Activated CD8-positive, alpha-beta memory T cell treated with anti-CD3 and anti-CD28 coated beads for 24 hours (primary cell): ENCODE data around the gene OPN1SW.
A peak's percentile ranks its signal among the peaks of the same experiment; 100 is the strongest.

ENCODE experiments used
- DNase-seq: peaks from one replicate; pipeline ENCODE4 v3.0.0-alpha.2; 2020

OPN1SW gene, protein sequence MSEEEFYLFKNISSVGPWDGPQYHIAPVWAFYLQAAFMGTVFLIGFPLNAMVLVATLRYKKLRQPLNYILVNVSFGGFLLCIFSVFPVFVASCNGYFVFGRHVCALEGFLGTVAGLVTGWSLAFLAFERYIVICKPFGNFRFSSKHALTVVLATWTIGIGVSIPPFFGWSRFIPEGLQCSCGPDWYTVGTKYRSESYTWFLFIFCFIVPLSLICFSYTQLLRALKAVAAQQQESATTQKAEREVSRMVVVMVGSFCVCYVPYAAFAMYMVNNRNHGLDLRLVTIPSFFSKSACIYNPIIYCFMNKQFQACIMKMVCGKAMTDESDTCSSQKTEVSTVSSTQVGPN

DNA sequence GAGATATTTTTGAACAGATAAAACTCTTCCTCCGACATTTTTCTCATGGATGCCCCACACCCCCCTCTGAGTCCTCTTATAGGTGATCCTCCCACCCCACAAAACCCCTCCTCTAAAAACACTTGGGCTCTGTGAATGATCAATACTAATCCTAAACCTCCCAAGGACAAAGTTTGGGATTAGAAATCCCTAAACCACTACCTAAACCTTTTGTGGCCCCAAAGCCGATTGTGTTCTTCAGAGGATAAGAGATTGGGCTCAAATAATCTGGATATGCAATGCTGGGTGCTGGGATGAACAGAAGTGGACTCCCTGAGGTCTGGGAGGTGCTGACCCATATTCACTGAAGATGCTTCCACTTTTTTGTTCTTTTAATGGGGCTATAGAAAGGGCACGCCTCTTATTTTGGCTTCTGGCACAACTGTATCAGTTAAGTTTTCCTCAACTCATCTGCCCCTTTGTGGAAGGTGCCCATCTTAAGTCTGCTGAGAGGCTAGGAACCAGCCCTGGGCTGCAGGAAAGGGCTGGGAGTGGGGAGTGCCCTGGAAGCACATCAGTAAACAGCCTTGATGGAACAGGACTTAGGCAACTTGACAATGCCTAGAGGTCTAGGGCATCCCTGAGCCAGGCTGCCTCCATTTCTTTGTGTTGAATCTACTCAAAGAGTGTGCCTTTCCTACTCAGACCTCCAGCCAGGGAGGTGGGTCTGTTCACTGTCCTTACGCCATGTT, at the start of gene OPN1SW:
TSS of gene OPN1SW (minus strand) at position 51 of the 731 bp plus-strand sequence. CDS start at position 38, 13 bp downstream.
- DNase-seq, result no peak

DNA sequence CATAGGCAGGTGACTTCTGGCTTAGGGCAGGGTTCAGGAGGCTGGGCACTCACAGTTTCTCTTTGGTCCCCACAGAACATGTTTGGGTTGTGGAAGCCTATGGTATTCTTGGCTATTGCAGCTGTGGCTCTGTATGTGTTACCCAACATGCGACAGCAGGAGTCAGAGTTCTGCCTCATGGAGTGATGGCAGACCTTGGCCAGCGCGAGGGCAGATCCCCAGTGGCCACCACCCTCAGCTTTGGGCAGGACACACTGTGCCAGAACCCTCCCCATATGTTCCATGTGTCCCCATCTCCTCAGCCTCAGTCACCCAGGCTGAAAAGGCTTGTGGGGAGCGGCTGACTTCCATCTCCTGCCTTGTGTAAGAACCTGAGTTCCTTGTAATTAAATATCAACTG, 46.1 kb upstream of the OPN1SW start:
- no peak for DNase-seq

DNA sequence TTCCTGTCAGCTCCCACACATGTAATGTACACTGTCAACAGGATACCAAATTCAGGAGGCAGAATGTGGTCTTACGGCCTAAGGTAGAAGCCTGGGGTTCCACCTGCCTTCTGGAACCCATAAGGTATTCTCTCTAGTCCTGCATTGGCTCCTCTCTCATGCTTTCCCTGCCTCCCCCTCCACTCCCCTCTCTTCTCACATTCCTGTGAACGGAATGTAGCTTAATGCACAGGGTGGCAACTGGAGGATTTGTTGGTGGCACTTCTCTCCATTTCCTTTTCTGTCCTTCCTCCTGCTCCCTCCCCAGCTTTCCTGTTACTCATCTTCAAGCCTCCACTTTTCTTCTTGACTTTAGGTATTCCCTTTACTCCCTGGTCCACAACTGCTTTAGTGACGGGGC, 43.1 kb upstream of the OPN1SW start:
- no peak for DNase-seq

DNA sequence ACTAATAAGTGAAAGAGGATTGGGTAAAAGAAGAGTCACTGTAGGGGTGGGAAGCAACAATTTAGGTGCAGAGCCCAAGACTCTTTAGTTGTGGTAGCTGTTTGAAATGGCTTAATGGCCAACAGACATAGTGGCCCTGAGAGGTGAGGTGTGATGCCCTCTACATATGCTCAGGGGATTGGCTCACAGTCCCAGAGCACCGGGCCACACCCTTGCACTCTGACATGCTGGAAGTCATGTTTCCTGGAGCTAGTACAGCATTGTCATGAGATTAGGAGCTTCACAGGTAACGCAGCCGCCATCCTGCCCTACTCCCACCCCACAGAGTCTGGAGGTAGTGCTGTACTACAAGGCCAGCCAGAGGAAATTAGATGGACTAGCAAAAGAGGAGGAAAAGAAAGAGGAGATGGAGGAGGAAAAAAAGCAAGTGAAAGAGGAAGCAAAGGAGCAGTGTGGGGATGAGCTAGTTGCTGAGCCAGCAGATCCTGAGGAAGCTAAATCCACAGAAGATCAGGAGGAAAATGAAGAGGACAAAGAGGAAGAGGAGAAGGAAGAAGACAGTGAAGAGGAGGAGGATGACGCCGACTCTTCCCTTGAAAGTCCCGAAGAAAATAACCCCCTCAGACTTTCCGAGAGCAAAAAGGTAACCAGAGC, 39.8 kb upstream of the OPN1SW start:
- no peak for DNase-seq

DNA sequence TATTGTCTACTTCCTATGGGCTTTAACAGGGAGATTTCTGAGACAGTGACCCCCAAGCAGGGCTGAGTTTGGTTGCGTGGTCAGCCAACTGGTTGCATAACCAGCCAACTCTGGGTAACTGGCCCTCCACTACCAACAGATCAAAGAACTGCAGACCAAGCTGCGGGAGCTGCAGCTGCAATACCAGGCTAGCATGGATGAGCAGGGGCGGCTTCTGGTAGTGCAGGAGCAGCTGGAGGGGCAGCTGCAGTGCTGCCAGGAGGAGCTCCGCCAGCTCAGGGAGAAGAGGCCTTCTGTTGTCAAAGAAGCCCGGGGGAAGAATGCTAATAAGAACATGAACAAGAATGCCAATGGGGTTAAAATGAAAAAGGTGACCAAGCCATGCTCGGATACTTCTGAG, 38.9 kb upstream of the OPN1SW start:
- DNase-seq, result no peak

DNA sequence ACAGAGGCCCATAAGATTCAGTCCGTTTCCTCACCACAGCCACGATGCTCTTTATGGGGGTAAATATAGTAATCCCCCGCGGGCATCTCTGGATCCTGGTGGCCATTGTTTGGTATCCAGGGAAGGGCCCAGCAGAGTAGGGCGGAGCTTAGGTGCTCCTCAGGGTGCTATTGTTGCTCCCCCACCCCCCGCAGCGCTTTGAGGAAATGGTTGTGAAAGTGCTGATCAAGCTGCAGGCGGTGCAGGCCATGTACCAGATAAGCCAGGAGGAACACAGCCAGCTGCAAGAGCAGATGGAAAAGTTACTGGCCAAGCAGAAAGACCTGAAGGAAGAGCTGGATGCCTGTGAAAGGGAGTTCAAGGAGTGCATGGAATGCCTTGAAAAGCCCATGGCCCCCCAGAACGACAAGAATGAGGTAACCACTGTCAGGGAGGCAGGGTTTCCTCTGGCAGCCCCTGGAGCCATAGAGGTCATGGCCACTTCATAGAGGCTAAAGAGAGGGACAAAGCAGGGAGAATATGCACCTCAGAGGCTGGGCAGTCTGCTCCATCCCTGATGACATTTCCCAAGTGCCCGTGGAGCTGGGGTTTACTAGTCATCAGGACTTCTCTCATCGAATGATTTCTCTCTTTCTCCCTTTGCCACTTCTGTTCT, 37.0 kb upstream of the OPN1SW start:
- DNase-seq, result no peak

DNA sequence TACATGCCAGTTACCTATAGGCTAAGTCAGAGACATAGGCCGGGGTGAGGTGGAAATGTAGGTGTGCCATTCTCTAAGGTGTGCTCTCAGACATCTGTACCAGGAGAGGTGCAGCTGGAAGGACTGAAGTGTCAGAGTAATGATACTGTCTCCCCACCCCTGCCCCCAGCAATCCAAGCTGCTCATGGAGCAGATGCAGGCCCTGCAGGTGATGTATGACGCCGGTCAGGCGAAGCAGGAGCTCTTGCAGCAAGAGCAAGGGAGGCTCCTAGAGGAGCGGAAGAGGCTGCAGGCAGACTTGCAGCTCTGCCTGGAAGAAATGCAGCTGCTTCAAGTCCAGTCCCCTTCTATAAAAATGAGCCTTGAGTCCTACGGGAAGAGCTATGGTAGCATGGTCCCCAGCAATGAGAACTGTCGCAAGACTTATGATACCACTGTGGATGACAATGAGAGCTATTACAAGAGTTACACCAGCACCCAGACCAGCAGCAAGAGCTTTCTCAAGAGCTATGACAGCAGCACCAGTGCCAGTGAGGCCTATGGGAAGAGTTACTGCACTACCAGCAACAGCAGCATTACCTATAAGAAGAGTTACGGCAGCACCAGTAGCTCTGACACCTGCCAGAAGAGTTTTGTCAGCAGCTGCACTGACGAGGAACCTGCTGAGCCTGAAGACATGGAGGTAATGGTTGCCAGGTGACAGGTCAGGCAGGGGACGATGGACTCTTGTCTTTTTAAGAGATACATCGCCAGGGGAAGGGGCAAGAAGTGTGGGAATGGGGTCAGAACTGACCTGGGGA, 36.2 kb upstream of the OPN1SW start:
- no peak for DNase-seq

DNA sequence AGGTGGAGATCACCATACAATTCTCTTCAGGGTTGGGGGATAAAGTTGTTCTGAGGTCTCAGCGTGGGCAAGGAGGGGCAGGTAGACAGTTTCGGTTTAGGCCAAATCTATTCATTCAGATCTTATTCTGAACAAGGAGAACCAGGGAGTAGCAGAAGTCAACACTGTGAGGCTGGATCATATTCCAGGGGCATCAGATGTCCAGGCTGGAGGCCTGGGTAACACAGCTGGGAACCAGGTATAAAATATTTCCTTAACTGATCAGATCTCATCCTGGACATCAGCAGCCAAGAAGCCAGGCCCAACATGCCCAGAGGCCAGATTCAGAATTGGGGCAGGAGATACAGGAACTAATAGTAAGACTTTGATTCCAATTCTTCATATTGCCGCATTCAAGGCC, 35.4 kb upstream of the OPN1SW start:
- no peak for DNase-seq

DNA sequence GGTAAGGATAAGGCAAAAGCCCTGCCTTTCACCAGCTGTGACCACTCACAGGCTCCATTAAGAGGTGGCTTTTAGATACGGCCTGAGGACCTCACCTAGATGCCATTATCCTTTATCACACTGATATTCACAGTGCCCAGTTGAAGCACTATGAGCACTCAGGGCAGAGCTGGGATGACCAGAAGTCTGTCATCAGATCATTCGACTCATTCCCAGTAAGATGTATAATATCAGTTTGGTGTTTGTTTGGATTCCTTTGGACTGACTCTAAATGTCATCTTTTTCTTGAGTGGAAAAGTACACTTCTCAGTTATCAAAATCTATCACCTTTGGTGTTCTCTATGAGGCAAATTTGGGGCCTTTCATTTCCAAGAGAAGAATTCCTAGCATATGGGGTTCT, 34.9 kb upstream of the OPN1SW start:
- DNase-seq, result no peak

DNA sequence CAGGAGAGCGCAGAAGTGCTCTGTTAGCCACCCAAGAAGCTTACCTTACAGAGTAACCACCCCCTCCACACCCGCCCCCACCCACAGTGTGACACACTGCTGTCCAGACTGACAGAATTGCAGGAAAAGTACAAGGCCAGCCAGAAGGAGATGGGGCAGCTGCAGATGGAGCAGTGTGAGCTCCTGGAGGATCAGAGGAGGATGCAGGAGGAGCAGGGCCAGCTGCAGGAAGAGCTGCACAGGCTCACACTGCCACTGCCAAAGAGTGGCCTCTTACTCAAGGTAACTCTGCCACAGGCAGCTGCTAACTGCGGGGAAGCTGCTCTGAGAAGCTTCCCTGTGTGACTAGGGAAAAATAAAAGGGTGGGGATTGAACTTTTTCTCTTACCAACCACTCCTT, 33.8 kb upstream of the OPN1SW start:
- no peak for DNase-seq

DNA sequence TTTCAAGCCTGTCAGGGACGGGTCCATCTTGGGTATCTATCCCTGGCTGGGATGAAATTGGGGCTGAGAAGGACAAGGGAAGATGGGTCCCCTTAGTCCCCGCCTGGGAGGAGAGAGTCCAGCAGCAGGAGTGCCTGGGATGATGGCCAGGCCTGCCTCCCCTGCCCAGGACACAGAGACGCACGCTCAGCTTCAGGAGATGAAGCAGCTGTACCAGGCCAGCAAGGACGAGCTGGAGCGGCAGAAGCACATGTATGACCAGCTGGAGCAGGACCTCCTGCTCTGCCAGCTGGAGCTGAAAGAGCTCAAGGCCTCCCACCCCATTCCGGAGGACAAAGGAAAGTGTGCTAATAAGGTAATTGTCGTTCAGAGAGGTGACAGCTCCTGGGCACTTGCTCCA, 31.6 kb upstream of the OPN1SW start:
- DNase-seq, result no peak

DNA sequence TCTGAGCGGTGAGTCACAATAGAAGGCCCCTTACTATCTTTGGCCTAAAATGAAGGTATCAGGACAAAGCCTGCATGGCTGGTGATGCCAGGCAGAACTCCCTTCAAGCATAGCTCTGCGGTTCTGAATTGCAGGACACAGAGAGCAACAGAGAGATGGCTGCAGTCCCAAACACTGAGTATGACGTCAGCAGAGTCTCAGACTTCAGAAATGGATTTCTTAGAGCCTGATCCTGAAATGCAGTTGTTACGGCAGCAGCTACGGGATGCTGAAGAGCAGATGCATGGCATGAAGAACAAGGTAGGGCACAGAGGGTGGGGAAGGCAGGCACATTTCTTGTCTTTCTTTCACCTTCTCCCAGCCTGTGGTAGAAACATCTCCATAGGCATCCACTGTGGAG, 29.6 kb upstream of the OPN1SW start:
- DNase-seq, result no peak

DNA sequence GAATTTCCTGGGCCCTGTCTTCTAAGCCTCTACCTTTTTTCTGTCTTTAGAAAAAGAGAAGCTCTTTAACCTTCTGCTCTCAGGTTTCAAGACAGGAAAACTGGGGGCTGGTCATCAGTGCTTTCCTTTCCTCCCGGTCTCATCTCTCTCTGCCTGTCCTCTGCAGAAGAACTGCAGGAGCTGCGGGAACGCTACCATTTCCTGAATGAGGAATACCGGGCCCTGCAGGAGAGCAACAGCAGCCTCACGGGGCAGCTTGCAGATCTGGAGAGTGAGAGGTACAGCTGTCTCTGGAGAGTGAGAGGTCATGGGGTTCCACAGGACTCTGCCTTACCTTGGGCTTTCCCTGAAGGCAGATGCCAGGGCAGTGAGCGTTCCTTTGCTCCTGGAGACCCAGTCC, 28.9 kb upstream of the OPN1SW start:
- DNase-seq, result no peak

DNA sequence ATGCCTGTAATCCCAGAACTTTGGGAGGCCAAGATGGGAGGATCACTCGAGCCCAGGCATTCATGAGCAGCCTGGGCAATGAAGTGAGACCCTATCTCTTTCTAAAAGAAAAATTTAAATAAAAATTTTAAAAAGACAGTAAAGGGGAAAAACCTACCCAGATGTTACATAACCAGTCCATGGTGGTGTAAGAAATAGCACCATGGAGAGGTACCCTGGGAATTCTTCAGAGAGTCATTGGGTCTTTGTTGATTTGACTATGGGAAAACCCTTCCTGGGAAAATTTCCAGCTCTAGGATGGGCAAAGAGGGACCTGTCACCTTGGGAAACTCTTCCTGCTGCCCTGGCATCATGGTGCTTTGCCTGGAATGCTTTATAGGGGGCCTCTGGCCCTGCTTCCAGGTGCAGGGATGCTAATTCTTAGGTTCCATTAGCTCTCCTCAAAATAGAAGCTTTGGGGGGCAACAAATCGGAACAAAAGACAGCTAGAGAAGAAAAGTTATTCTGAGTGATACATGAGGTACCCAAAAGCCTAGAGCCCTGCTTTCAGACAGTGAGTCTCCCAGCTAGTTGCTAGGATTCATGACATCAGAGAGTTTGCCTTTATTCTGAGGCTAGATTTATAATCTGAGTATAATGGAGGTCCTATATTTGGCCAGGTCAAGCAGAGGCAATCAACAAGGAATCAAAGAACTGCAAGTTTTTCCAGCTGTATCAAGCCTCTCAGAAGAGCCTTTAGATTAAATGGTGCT, 26.2 kb upstream of the OPN1SW start:
- DNase-seq, result no peak

DNA sequence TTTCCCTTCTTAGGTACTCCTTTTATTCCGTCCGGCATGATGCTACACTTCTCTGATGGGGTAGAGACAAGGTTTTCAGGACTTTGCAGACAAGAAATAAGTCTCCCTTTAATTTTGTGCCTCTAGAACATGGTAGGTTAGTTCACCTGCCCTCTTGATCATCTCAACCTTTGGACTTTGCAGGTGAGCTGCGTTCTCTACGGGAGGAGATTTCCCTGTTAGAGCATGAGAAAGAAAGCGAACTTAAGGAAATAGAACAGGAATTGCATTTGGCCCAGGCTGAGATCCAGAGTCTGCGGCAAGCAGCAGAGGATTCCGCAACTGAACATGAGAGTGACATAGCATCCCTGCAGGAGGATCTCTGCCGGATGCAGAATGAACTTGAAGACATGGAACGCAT, 25.4 kb upstream of the OPN1SW start:
- DNase-seq, result no peak

DNA sequence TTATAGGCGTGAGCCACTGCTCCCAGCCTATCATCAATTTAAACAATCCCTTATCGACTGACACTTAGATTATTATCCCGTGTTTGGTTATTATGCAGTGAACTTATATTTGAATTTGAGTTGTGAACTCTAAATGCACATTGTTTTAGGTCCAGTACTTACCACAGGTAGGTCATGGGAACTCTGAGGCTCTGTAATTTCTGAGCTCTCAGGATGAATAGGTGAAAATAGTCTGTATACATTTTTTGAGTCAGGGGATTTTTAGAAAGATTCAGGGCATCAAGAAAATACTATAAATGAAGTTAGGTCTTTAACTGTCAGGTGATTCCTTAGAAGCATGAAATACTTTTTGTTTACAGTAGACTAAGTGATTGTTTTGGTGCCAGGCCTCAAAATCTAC, 25.0 kb upstream of the OPN1SW start:
- no peak for DNase-seq

DNA sequence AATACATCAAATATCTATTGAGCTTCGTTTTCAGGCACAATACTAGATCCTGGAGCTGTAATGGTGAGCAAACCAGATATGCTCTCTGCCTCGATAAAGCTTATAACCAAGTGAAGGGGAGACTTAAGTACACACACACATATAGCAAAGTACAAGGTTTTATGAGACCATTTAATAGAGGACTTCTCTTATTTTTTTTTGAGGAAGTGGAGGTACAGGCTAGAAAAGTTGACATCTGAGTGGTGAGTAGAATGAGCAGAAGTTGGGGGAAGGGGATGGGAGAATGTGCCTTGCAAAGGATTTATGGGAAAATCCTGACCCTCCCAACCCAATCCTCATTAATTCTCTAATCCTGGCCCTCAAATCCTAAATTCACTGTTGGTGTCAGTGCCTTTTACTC, 23.9 kb upstream of the OPN1SW start:
- no peak for DNase-seq

DNA sequence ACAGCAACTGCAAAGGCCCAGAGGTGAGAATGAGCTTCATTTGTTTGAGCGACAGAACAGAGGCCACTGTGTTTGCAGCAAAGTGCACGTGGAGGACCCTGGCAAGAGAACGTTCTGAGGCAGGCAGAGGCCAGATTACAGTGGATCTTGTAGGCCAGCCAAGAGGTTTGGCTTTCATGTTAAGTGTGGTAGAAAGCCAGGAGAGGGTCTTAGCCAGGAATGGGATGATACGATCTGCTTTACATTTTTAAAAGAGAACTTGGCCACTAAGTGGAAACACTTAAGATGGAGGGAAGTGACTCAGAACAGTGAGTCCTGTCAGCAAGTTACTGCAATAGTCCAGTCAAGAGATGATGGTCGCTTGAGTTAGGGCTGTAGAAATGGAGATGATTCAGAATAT, 20.7 kb upstream of the OPN1SW start:
- no peak for DNase-seq

DNA sequence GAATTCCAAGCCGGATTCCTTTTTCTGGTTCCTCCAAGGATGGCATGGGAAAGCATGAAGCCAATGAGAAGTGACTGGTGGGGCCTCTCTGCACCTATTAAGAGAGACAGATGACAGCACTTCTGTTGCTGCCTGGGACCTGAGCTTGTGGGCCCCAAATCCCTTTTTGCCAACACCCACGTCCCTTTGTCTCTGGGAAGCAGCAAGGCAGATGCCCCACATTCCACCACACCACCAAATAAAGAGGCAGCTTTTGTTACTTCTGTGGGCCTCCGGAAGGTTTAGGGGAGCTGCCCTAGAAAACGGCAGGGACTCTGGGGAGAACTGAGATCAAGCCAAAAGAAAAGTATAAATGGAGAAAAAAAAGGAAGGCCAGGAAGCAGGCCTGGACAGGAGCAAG, 19.5 kb upstream of the OPN1SW start:
- DNase-seq, result no peak

DNA sequence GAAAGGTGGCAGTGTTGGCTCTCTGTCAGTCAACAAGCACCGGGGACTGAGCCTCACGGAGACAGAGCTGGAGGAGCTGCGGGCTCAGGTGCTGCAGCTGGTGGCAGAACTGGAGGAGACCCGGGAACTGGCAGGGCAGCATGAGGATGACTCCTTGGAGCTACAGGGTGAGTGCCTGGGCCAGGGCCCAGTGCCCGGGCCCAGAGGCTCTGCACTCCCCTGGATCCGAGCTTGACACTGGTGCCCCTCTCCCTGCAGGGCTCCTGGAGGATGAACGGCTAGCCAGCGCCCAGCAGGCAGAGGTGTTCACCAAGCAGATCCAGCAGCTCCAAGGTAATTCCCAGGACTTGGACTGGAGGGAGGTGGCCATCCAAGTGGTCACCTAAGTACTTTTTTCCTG, 18.8 kb upstream of the OPN1SW start:
- no peak for DNase-seq

DNA sequence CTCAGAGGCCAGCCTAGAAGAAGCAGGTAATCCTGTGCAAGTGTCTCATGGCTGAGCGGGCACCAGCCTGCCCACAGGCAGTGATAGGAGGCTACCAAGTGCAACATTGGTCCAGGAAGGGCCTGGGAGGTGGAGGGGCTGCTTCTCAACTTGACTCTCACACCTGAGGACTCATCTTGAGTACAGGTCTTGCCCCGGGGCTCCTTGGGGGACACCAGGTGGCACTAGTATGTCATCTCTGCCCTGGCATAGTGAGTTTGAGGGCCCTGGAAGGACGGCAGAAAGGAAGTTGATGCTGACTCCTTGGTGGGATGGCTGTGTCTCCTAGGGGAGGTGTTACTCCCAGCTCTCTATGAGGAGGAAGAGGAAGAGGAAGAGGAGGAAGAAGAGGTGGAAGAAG, 18.4 kb upstream of the OPN1SW start:
- no peak for DNase-seq

DNA sequence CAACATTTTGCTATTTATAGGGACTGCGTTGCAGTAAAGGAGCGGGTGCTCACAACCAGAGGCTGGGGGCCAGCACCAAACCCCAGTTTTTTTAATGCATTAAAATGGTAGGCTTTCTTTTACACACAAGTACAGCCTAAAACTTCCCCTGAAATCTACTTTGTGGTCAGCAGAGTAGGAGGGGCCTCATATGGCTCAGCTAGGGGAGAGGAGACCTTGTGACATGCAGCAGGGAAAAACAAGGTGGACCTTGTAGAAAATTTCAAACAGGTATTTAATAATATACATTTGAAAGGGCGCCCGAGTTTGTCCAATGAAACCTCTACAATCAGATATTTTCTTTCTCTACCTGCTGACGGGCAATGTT, 17.6 kb upstream of the OPN1SW start:
- DNase-seq, result peak; percentile 26
